CD4-positive, alpha-beta T cell treated with Interleukin-10 for 1 hour (primary cell): ENCODE measurements around the gene ADGRG7.
A peak's percentile ranks its signal among the peaks of the same experiment; 100 is the strongest.

Experiments
- DNase-seq: peaks from one replicate; pipeline ENCODE4 v3.0.0-alpha.2; 2020

ADGRG7 gene

DNA sequence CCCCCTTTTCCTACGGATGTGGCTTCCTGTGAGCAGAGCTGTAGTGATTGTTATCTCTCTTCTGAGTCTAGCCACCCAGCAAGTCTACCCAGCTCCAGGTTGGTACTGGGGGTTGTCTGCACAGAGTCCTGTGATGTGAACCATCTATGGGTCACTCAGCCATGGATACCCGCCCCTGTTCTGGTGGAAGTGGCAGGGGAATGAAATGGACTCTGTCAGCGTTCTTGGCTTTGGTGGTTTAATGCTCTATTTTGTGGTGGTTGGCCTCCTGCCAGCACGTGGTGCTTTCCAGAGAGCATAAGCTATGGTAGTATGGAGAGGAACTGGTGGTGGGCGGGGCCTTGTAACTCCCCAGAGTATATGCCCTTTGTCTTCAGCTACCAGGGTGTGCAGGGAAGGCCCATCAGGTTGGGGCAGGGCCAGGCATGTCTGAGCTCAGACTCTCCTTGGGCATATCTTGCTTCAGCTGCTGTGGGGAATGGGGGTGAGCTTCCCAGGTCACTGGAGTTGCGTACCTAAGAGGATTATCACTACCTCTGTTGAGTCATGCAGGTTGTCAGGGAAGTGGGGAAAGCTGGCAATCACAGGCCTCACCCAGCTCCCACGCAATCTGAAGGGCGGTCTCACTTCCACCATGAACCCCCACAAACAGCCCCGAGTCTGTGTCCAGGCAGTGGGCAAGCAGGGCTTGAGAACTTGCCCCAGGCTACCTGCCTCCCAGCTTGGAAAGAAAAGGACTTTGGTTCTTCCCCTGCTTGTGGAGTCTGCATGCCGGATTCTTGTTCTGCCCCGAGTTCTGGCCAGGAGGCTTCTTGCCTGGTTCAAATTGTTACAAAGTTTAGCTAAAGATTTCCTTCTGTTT is 9.0 kb upstream of the ADGRG7 start:
- no peak for DNase-seq

DNA sequence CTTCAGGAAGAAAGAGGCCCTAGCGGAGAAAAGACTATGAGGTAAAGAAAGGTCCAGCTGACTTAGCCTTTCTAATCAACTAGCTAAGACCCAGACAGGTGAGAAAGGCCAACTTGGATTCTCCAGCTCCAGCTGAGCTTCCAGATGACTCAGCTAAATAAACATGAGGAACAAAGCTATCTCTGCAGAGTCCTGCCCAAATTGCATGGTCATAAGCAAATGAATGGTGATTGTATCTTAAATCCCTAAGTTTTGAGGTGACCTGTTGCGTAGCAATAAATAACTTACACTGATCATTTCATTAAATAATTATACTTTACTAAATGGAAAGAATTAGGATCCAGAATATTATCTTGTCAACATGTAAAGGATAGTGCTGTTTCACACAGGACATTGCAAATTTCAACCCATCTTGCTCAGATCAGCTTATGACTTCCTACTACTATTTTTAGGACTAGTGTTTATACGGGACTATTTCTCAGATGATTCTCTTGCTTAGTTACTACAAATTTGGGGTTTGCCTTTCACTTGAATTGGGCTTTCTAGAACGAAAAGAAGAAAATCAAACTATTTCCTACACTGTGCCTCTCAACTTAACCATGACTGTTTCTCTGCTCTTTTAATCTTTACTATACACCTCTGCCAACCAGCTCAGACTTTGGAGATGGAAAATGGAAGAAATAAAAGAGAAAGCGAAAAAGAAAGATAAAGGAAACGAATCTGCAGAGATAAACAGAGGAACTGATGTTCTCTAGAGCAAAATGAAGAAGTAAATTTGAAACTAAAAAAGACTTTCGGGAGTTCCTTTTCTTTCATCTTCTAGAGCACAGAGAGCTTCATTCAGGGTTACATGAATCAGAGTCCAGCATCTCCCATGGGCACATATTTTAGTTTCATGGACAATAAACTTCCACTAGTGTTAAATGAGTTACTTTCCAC is 6.6 kb upstream of the ADGRG7 start:
- no peak for DNase-seq

DNA sequence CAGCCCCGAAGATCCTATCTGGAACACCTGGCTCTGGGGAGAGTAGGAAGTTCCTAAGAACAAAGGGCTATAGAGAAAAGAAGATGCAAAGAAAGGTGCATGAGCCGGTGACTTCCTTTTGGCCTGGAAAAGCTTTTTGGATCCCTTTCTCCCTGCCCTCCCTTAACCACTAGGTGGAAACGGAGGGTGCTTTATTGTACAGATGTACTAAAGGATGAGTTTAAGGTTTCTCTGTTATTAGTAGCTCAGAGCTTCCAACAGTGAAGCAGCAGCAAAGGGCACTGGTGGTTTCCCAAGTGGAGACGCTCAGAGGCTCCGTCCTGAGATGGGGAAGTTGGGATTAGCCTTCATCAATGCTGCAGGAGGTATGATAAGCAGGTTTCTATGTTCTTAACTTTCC is 5.9 kb upstream of the ADGRG7 start:
- DNase-seq, result no peak

DNA sequence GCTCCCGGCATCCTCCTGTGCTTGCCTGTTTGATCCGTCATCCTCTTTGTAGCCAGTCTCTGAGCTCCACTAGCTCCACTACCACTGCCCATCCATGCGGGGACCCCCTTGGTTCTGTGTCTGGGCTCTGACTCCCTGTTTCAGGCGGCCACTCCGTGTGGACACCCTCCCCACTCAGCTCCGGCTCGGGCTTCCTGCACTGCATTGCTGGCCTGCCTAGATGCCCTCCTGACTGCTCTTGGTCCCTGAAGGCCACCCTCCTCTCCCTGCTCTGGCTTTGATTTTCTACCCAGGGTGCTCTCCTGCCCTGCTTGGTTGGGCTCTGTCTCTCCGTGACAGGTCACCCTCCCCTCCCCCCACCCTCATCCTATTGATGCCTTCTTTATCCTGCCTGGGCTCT is 4.0 kb upstream of the ADGRG7 start:
- DNase-seq, result no peak

DNA sequence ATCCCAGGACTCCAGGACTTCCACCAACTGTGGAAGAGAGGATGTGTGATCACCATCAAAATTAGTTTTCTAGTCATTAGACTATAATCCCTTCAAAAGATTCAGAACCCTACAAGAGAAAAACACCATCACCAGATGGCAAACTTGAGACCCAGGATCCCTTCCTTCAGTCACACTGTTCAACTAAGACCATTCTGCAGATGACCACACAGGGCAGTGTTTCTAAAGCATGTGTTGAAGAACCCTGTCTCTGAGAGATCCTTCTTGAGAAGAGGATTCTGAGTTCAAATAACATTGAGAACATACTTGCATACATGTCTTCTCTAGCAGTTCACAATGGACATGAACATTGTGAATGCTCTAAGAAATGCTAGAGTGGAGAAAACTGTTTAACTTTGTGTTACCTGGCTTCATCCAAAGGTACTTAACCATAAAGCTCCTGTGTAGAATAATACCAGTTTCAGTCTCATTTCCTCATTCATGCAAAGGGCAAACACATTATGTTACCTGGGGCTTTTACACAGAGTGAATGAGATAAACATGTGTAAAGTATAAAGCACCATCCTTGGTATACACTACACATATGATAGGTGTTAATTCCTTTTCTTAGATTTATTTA is 2.4 kb upstream of the ADGRG7 start:
- no peak for DNase-seq

DNA sequence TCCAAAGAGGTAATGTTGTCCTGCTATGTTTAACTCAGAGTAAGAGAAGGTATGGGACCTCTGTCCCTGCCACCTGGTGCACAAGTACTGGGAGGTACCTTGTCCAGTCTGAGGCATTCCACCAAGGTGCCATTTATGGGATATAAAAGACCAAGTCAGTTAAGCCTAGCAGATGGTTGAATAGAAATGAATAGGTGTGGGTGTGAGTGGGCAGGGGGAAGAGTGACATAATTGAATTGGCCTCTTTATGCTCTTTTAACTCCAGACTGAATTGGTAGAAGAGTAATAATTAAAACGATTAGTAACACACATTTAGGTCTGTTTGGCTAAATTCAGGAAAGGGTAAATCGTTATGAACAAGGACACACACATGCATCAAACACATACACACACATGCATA is 562 bp downstream of the ADGRG7 start:
- DNase-seq, result no peak

DNA sequence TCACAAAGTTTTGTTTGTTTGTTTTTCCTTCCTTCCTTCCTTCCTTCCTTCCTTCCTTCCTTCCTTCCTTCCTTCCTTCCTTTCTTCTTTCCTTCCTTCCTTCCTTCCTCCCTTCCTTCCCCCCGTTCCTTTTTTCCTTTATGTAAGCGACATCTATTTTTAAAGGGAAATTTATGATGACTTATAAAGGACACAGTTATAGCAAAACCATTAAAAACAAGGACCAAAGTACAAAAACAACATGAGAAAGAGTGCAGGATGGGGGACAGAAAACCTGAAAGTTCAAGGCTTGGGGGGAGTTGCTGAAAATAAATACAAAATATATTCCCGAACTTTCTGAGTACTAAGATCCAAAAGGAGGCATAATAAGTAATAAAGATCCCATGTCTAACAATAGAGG is 1.8 kb downstream of the ADGRG7 start:
- no peak for DNase-seq

DNA sequence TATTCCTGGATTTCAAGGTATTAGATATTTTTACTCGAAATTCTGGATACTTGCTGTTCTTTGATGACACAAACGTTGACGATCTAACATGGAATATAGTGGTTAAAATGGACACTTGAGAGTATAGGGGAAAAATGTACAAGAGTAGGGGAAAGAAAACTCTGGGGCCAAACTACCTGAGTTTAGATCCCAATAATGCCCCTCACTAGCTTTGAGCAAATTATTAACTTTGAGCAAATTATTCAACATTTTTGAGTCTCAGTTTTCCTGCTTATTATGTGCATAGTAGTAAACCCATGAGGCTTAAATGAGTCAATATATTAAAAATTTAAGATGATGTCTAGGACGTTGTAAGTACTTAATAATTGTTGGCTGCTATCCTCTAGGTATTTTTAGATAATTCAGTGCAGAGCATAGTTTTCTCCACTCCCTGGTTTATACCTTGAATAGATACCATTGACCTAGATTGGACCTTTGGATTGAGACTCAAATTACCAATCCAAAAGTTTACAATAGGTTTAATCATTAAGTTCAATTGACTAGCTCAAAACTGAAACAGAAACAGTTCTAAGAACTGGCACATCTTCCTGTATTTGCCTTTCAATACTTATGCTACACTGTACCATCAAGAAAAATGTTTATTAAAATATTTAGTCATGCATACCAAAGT is 4.5 kb downstream of the ADGRG7 start:
- no peak for DNase-seq

DNA sequence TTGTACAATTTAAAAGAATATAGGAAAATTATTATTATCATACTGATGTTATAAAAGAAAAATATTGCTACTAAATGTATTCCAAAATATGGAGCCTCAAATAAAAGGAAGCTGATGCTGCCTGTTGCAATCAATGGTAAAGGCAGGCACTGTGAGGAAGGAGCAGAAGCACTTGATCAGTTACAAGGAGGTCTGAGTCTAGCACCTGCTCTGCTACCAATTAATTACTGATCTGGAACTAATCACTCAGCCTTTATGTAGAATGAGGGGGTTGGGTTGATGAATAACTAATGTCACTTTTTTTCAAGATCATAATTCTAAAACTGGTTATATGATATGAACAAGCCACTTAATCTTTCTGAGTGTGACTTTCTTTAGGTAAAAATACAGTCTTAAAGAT is 5.5 kb downstream of the ADGRG7 start:
- DNase-seq, result no peak

DNA sequence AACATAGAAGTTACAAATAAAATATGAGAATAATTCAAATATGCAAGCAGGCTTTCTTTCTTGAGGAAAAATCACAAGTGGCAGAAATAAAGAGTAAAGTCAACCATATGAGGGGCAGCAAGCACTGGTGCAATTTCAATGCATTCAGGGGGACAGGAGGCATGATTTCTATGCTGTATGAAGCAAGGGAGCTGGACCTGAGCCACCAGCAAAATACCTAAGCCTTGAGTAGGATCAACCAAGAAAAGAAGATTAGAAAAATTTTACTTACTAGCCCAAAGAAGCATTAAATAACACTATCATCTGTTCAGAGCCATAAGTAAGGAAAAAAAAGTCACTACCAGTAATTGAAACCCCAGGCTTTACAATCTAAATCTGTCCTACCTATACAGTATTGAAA is 6.3 kb downstream of the ADGRG7 start:
- no peak for DNase-seq

DNA sequence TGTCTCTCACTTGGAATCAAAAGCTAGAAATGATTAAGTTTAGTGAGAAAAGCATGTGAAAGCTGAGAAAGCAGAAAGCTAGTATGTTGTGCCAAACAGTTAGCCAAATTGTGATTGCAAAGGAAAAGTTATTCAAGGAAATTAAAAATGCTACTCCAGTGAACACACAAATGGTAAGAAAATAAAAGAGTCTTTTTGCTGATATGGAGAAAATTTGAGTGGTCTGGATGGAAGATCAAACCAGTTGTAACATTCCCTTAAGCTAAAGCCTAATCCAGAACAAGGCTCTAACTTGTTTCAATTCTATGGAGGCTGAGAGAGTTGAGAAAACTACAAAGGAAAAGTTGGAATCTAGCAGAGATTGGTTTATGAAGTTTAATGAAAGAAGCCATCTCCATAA is 11.8 kb downstream of the ADGRG7 start:
- DNase-seq, result no peak

DNA sequence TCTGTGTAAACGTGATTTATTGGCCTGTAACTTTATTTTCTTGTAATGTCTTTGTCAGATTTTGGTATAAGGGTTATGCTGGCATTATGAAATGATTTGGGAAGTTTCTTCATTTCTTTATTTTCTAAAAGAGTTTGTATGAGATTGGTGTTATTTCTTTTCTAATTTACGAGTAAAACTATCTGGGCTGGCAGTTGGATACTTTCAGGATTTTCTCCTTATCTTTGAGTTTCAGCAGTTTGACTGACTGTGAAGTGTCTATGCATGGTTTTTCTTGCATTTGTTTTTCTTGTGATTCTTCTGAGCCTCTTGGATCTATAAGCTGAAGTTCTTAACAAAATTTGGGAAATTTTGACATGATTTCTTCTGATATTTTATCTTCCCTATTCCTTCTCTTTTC is 18.1 kb downstream of the ADGRG7 start:
- DNase-seq, result no peak

DNA sequence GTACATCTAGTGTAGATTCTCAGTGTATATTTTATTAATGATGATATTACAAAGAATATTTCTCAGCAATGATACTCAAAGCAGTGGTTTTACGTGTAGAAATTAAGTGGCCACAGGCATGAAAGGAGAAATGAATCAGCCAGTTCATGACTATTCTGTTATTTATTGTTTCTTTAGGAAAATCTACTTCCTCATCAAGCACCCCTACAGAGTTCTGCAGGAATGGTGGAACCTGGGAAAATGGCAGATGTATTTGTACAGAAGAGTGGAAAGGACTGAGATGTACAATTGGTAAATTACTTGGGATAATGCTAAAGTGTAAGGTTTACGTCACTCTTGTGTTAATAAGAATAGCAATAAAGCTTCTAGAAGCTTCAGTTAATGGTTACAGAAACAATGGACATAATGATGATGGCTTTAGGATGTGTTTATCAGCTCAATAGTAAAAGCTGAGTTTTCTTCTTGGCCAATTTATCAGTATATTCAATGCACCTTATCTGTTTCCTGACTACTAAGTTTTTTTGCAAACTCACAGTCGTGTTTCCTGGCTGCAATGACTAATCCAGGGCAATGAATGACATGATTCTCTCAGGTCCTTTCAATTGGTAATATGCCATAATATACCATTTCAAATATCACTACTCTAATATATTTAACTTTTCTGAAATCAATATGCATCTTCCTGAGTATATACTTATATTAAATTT is 20.2 kb downstream of the ADGRG7 start:
- no peak for DNase-seq

DNA sequence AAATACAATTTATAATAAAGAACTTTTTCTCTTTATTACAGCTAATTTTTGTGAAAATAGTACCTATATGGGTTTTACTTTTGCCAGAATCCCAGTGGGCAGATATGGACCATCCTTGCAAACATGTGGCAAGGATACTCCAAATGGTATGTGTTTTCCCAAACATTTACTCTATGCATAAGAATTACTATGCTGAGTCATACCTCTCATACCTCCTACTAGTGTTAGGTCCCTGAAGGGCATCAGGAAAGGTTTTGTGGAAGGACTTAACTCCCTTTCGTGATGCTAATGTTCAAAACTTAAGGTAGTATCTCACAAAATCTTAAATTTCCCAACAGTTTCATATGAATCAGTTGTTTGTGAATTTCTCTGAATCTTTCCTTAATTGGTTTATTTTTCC is 21.3 kb downstream of the ADGRG7 start:
- no peak for DNase-seq

DNA sequence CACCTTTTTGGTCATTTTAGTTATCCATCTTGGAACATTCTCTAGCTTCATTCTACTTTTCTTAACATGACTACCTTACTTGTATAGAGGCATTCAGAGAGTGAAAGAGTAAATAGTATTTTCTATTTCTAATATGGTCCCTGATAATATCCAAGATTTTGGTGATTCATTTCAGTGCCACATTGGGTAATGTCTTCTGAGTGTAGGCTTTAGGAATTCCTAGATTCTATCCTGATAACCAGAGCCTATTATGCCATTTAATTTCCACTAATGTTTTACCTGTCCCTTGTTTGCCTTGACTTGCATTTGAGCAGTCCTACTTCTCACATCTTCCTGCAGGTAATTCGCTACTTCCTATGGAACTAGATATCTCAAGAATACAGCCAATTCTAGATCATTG is 21.8 kb downstream of the ADGRG7 start:
- no peak for DNase-seq

DNA sequence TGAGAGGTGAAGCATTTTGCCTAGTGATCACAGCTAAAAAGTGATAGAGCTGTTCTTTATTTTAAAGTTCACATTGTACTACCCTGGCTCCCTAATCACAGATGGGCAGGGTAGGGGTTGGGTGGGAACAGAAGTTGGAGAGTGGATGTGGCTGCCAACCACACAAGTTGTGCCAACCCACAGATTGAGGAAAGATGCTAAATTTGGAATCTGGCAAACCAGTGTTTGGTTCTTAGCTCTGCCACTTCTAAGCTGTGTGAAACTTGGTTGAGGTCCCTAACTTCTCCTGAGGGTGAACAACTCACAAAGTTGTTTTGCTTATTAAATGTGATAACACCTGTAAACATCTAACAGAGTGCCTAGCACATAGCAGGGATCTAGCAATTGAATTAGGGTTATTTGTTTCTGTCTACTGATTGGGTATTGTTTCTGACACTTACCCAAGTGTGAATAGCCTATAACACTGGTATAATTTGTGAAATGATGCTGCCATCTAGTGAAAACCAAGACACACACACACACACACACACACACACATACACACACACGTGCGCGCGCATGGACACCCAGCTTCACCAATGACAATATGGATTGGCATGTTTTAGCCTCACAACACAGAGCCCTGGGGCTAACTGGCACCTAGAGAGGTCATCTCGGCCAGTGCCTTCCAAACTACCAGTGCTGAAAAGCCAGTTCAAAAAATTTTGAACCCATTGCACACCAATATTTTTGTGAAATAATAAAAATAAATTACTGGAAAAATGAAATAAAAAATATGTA is 25.3 kb downstream of the ADGRG7 start:
- peak; percentile 29 for DNase-seq

DNA sequence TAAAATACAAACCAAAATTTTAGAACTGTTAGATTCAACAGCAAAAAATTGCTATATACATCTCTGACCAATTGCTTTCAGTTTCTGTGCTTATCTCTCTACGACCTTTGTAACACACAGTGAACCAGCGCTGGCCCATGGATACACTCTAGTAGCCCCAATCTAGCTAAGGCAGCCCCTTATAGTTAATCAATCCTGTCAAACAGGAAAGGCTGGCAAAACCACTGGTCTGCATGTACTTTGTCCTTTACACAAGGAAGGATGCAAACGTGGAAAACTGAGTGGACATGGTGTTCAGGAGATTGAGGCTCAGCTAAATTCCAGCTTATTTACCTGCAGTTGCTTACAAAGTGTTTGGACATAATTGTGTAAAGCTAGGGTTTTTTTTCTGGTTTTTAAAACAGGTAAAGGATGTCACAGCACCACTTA is 25.9 kb downstream of the ADGRG7 start:
- DNase-seq, result no peak

DNA sequence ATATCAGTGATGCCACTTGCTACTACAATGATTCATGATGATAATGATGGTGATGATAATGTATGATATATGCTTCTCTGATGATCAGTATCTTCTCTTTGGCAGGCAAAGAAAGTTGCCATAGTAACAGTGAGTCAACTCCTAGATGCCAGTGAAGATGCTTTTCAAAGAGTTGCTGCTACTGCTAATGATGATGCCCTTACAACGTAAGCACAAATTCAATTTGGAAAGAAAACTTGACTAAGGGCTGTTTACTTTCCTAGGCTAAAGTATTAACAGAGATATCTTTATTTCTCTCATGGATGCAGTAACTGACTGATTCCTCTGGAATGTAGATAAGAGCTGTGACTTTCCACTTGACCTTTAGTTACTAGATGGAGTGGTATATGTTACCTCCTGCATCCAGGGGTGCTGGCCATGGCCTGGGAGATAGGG is 27.8 kb downstream of the ADGRG7 start:
- DNase-seq, result no peak

DNA sequence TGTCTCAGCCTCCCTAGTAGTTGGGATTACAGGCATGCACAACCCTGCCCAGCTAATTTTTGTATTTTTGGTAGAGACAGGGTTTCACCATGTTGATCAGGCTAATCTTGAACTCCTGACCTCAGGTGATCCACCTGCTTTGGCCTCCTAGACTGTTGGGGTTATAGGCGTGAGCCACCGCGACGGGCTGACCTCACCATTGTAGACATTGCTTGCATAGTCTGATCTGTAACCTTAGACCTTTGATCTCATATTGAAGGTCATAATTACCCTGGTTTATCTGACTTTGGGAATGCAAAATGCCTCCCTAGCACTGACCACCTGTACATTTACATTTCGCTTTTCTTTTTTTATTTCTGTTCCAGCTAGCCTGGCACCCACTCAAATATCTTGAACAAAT is 31.2 kb downstream of the ADGRG7 start:
- DNase-seq, result no peak

DNA sequence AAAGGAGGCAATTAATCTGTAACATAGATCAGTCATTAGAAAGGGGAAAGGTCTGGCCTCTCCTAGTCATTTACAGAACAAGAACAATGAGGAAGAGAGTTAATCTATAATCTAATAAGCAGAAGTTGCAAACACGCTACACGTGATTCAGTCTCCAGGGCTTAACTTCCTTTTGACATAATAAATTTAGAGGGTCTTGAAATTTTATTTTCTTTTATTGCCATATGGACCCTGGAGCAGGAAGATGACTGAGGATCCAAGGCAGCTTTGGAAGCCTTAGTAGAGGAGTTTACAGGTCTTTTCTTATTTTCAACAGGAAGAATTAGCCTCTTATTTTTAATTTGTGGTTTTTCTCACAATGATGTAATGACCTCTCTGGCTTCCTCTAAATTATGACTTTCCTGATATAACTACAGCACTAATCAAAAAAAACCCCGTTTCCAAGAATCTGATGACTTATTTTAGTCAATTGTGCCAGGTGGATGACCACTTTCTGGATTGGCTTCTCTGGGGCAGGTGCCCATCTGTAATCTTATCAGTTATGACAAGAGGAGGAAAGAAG is 32.2 kb downstream of the ADGRG7 start:
- DNase-seq, result no peak

DNA sequence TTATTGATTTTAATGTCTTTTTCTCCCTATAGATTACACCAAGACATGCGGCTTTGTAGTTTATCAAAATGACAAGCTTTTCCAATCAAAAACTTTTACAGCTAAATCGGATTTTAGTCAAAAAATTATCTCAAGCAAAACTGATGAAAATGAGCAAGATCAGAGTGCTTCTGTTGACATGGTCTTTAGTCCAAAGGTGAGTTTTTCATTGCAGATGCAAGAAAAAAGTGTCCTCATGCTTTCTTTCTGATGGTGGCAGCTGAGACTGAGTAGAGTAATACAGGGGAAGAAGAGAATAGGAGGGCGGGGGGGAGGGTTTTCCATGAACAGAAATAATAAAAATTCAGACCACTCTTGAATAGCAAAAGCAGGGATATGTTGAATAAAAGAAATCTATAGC is 36.5 kb downstream of the ADGRG7 start:
- DNase-seq, result no peak
